ENCODE measurements around the gene FCHSD2.

The FCHSD2 gene

DNA sequence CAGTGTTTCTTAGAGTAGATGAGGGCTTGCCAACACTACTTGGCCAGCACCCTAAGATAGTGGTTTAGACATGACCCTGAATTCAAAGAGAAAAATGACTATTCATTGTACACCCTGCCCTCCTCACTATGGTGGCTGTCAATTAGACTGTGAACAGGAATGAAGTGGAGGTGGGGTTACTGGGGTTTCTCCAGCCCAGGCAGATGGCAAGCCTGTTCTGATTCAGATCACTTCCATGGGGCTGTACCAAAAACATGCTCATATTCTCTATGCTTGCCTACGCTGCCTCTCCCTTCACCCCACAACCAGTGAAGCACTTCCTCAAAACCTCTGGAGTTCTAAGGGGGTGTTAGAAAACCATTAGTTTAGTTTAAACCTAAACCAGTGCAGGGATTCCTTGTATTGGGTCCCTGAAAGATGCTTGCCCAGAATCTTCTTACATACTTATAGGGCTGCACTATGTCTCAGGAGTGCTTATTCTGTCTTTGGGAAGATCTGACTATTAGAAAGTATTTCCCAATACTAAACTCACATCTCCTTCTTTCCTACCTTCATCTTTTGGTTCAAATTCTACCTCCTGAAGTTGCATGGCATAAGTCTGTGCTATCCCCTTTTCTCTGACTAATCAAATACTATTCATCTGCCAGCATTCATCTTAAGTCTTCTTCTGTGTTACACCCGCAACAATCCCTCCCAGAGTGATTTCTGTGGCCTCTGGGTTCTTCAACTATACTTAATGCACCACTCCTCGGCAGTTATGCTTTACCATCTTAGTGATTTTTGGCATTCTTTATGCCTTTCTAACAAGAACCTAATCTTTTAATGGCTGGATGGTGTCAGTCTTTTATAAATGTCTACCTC, 256.1 kb downstream of the FCHSD2 start:
- Histone ChIP-seq H3K9me3 (ENCODE audit: insufficient read depth, low read length, severe bottlenecking) (no peaks in the 10 kb centered on the region), H3K4me2 (ENCODE audit: insufficient read depth, low read length) (no peak overlapping the region), H3K36me3 (ENCODE audit: insufficient read depth, low read length) (peaks cover 52% of the 10 kb centered on the region), H4K20me1 (ENCODE audit: insufficient read depth, low read length) (no peaks in the 10 kb centered on the region), H3K4me1 (ENCODE audit: insufficient read depth, low read length) (no peaks in the 10 kb centered on the region), H3K4me3 (ENCODE audit: low read depth in 1 of 2, low read length in 2 of 2) (no peak overlapping the region), H3K79me2 (ENCODE audit: insufficient read depth, low read length) (no peaks in the 10 kb centered on the region), H2AFZ (ENCODE audit: low read depth, low read length) (no peak overlapping the region), H3K27ac (ENCODE audit: low read length) (no peak overlapping the region), H3K9ac (ENCODE audit: low read depth, low read length) (no peak overlapping the region), H3K27me3 (ENCODE audit: insufficient read depth, low read length, poor library complexity) (no peaks in the 10 kb centered on the region)
- DNase-seq (no peak), ATAC-seq (ENCODE audit: insufficient read depth, low read depth) (no peak)
- no peak for TF ChIP-seq EZH2 (IDR thresholded peaks at IDR 0.05; ENCODE audit: borderline replicate concordance, low read depth, low read length, severe bottlenecking)
- TF ChIP-seq, protein P1, sequence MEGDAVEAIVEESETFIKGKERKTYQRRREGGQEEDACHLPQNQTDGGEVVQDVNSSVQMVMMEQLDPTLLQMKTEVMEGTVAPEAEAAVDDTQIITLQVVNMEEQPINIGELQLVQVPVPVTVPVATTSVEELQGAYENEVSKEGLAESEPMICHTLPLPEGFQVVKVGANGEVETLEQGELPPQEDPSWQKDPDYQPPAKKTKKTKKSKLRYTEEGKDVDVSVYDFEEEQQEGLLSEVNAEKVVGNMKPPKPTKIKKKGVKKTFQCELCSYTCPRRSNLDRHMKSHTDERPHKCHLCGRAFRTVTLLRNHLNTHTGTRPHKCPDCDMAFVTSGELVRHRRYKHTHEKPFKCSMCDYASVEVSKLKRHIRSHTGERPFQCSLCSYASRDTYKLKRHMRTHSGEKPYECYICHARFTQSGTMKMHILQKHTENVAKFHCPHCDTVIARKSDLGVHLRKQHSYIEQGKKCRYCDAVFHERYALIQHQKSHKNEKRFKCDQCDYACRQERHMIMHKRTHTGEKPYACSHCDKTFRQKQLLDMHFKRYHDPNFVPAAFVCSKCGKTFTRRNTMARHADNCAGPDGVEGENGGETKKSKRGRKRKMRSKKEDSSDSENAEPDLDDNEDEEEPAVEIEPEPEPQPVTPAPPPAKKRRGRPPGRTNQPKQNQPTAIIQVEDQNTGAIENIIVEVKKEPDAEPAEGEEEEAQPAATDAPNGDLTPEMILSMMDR (IDR thresholded peaks at IDR 0.05; ENCODE audit: borderline replicate concordance, extremely low read depth, low read length, poor library complexity, severe bottlenecking), result no peak

DNA sequence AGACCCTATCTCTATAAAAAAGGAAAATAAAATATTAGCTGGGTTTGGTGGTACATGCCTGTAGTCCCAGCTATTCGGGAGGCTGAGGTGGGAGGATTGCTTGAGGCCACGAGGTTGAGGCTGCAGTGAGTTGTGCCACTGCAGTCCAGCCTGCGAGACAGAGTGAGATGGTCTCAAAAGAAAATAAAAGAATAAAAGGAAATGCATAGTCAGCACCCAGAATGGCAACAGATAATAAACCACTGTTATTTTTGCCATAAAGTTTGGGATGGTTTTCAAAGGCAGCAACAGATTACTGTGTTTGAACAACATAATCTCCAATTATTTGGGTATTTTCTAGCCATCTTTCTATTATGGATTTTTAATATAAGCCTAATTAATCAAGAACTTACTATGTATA, 266.0 kb downstream of the FCHSD2 start:
- Histone ChIP-seq H4K20me1 (ENCODE audit: insufficient read depth, low read length) (no peaks in the 10 kb centered on the region), H3K79me2 (ENCODE audit: insufficient read depth, low read length) (no peaks in the 10 kb centered on the region), H3K36me3 (ENCODE audit: insufficient read depth, low read length) (peaks cover 11% of the 10 kb centered on the region; the same call in 1 of the 2 replicates)

DNA sequence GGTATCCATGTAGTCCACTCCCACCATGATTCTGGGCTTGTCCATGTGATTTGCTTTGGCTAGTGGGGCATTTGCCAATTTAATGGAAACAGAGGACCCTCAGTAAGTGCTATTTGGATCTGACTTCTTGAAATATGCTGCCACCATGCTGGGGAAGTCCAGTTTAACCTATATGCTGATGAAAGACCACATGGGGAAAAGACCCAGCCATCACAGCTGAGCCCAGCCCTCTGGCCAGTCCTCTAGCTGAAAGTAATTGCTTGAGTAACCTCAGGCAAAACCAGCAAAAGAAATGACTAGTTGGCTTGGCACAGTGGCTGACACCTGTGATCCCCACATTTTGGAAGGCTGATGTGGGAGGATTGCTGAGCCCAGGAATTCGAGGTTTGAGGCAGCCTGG, 266.4 kb downstream of the FCHSD2 start:
- Histone ChIP-seq H2AFZ (ENCODE audit: low read depth, low read length) (no peak overlapping the region), H3K9me3 (ENCODE audit: insufficient read depth, low read length, severe bottlenecking) (no peaks in the 10 kb centered on the region), H3K36me3 (ENCODE audit: insufficient read depth, low read length) (peaks cover 11% of the 10 kb centered on the region; the same call in 1 of the 2 replicates), H3K27ac (ENCODE audit: low read length) (no peak overlapping the region), H3K4me2 (ENCODE audit: insufficient read depth, low read length) (no peak overlapping the region), H3K4me1 (ENCODE audit: insufficient read depth, low read length) (no peaks in the 10 kb centered on the region), H4K20me1 (ENCODE audit: insufficient read depth, low read length) (no peaks in the 10 kb centered on the region), H3K4me3 (ENCODE audit: low read depth in 1 of 2, low read length in 2 of 2) (no peak overlapping the region), H3K27me3 (ENCODE audit: insufficient read depth, low read length, poor library complexity) (no peaks in the 10 kb centered on the region), H3K9ac (ENCODE audit: low read depth, low read length) (no peak overlapping the region), H3K79me2 (ENCODE audit: insufficient read depth, low read length) (no peaks in the 10 kb centered on the region)
- ATAC-seq (ENCODE audit: insufficient read depth, low read depth), result no peak
- TF ChIP-seq, protein P1 (IDR thresholded peaks at IDR 0.05; ENCODE audit: borderline replicate concordance, extremely low read depth, low read length, poor library complexity, severe bottlenecking), result no peak
- TF ChIP-seq EZH2 (IDR thresholded peaks at IDR 0.05; ENCODE audit: borderline replicate concordance, low read depth, low read length, severe bottlenecking), result no peak
- DNase-seq, result no peak

More for the DNA sequence above, 266.0 kb downstream of the FCHSD2 start:
- H3K9me3 ChIP-seq (ENCODE audit: insufficient read depth, low read length, severe bottlenecking), result no peaks in the 10 kb centered on the region
- H3K9ac ChIP-seq (ENCODE audit: low read depth, low read length), result no peak overlapping the region
- H3K27me3 ChIP-seq (ENCODE audit: insufficient read depth, low read length, poor library complexity), result no peaks in the 10 kb centered on the region
- H3K4me2 ChIP-seq (ENCODE audit: insufficient read depth, low read length), result no peak overlapping the region
- no peak overlapping the region for H3K27ac ChIP-seq (ENCODE audit: low read length)
- no peaks in the 10 kb centered on the region for H3K4me1 ChIP-seq (ENCODE audit: insufficient read depth, low read length)
- ATAC-seq (ENCODE audit: insufficient read depth, low read depth) (no peak), DNase-seq (no peak)
- no peak overlapping the region for H3K4me3 ChIP-seq (ENCODE audit: low read depth in 1 of 2, low read length in 2 of 2)
- TF ChIP-seq, protein P1 (IDR thresholded peaks at IDR 0.05; ENCODE audit: borderline replicate concordance, extremely low read depth, low read length, poor library complexity, severe bottlenecking), result no peak
- no peak for TF ChIP-seq EZH2 (IDR thresholded peaks at IDR 0.05; ENCODE audit: borderline replicate concordance, low read depth, low read length, severe bottlenecking)
- H2AFZ ChIP-seq (ENCODE audit: low read depth, low read length), result no peak overlapping the region

Data from DND-41 (cell line).